Measurements from ENCODE around the gene USP6NL. TPM values are rescaled to one million over a fixed set of nuclear protein-coding genes. Genes with fewer than 3 reads are reported as not detected.

USP6NL gene
- total and polyA plus RNA-seq, 2 of the 13 experiments (the other 11 are each of a cell fraction or from before 2014, with no cell fraction given) = 10.5 to 22.9 TPM

DNA sequence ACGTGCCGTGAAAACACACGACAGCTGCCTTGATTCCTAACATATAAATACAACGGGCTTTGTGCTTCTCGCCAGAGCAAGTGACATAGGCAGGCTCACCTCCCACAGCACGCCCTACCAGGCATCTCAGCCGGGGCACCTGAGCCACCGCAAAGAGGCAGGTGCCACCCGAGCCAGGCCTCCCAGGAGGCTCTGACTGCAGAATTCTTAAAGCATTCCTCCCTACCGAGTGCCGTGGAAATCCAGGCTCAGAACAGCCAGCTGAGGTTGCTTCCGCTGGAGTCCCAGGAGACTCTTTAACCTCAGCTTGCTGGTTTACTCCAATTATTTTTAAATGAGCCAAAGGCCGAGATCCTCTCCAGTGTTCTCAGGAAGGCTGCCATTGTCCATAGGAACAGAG, 206.5 kb downstream of the USP6NL start:
- POLR2A ChIA-PET = no interaction called here
- Histone ChIP-seq H3K27me3 (ENCODE audit: control insufficient read depth in 1 of 2, insufficient read depth in 2 of 2, low read length in 2 of 2) (peaks cover 0 to 18% of the 10 kb centered on the region in 2 experiments; a peak in 3 of 5 replicates), H3K4me3 (replicated peaks in 1 of 3; ENCODE audit: insufficient read depth in 1 of 3, low read depth in 2 of 3, low read length in 3 of 3) (no peak overlapping the region), H4K20me1 (ENCODE audit: insufficient read depth, low read length) (no peaks in the 10 kb centered on the region), H3K4me1 (ENCODE audit: insufficient read depth, low read length) (no peaks in the 10 kb centered on the region), H3K9ac (ENCODE audit: insufficient read depth, low read depth, low read length) (no peak overlapping the region), H3K79me2 (ENCODE audit: insufficient read depth, low read length) (no peaks in the 10 kb centered on the region), H3K4me2 (ENCODE audit: low read depth, low read length) (no peak overlapping the region), H3K27ac (ENCODE audit: extremely low read length, insufficient read depth, low read length) (no peak overlapping the region), H2AFZ (ENCODE audit: low read length) (no peak overlapping the region), H3K9me3 (ENCODE audit: low read length) (no peaks in the 10 kb centered on the region), H3K36me3 (replicated peaks in 1 of 2; ENCODE audit: control insufficient read depth in 1 of 2, insufficient read depth in 2 of 2, low read length in 2 of 2) (no peaks in the 10 kb centered on the region)
- WGBS (ENCODE audit: low lambda C conversion rate) = 49% methylated on average over 8 of the region's 13 CpGs
- DNase-seq (ENCODE audit: low spot score) = no peak
- CTCF ChIA-PET (ENCODE audit: low intra/inter-chr PET ratio, low total read pairs) = no interaction called here
- no TSS peak for BruUV-seq (replicated peaks)
- no peak for ATAC-seq
- in situ Hi-C loops (cut with HindIII; ENCODE audit: extremely low pct_ligation_motif_present, low pct_unique_long_range_greater_than_20kb) = no loop called here
- no peak for TF ChIP-seq ISL2 (CRISPR knock-in tag; IDR thresholded peaks at IDR 0.05)
- no peak for TF ChIP-seq FOXO1 (CRISPR knock-in tag; IDR thresholded peaks at IDR 0.05)
- TF ChIP-seq EEA1 (CRISPR knock-in tag; IDR thresholded peaks at IDR 0.05; ENCODE audit: borderline replicate concordance) = no peak
- no peak for TF ChIP-seq MLLT10 (CRISPR knock-in tag; IDR thresholded peaks at IDR 0.05)
- TF ChIP-seq ZFP62 (CRISPR knock-in tag; IDR thresholded peaks at IDR 0.05) = no peak
- no peak for TF ChIP-seq MEIS2 (CRISPR knock-in tag; IDR thresholded peaks at IDR 0.05)
- TF ChIP-seq ZNF563 (CRISPR knock-in tag; IDR thresholded peaks at IDR 0.05) = no peak
- TF ChIP-seq CENPX (CRISPR knock-in tag; IDR thresholded peaks at IDR 0.05) = no peak
- TF ChIP-seq, protein P1, sequence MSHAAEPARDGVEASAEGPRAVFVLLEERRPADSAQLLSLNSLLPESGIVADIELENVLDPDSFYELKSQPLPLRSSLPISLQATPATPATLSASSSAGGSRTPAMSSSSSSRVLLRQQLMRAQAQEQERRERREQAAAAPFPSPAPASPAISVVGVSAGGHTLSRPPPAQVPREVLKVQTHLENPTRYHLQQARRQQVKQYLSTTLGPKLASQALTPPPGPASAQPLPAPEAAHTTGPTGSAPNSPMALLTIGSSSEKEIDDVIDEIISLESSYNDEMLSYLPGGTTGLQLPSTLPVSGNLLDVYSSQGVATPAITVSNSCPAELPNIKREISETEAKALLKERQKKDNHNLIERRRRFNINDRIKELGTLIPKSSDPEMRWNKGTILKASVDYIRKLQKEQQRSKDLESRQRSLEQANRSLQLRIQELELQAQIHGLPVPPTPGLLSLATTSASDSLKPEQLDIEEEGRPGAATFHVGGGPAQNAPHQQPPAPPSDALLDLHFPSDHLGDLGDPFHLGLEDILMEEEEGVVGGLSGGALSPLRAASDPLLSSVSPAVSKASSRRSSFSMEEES (CRISPR knock-in tag; IDR thresholded peaks at IDR 0.05) = no peak
- TF ChIP-seq EP300 (IDR thresholded peaks at IDR 0.05; ENCODE audit: low read depth in 2 of 2, low read length in 2 of 2) = no peak
- no peak for TF ChIP-seq EP300 (CRISPR knock-in tag; IDR thresholded peaks at IDR 0.05; ENCODE audit: borderline replicate concordance)
- TF ChIP-seq SNAI1 (CRISPR knock-in tag; IDR thresholded peaks at IDR 0.05; ENCODE audit: borderline replicate concordance) = no peak
- no peak for TF ChIP-seq ZNF501 (CRISPR knock-in tag; IDR thresholded peaks at IDR 0.05)
- TF ChIP-seq, protein P2, sequence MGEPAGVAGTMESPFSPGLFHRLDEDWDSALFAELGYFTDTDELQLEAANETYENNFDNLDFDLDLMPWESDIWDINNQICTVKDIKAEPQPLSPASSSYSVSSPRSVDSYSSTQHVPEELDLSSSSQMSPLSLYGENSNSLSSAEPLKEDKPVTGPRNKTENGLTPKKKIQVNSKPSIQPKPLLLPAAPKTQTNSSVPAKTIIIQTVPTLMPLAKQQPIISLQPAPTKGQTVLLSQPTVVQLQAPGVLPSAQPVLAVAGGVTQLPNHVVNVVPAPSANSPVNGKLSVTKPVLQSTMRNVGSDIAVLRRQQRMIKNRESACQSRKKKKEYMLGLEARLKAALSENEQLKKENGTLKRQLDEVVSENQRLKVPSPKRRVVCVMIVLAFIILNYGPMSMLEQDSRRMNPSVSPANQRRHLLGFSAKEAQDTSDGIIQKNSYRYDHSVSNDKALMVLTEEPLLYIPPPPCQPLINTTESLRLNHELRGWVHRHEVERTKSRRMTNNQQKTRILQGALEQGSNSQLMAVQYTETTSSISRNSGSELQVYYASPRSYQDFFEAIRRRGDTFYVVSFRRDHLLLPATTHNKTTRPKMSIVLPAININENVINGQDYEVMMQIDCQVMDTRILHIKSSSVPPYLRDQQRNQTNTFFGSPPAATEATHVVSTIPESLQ (CRISPR knock-in tag; conservative IDR thresholded peaks at IDR 0.05) = no peak
- TF ChIP-seq ARNT (IDR thresholded peaks at IDR 0.05) = no peak
- no peak for TF ChIP-seq ZBTB7A (CRISPR knock-in tag; IDR thresholded peaks at IDR 0.05)
- TF ChIP-seq IRX3 (CRISPR knock-in tag; IDR thresholded peaks at IDR 0.05; ENCODE audit: borderline replicate concordance, low read depth) = no peak
- TF ChIP-seq ZNF180 (CRISPR knock-in tag; IDR thresholded peaks at IDR 0.05; ENCODE audit: borderline replicate concordance, low read depth) = no peak
- intact Hi-C loops (cut with micrococcal nuclease; ENCODE audit: unreplicated experiment) = no loop called here
- FAIRE-seq = no peak

All from HepG2 (cell line).